WTC11 (cell line): ENCODE measurements around the gene MOB4. TPM values are rescaled to one million over a fixed set of nuclear protein-coding genes. Genes with fewer than 3 reads are reported as not detected.

Source experiments
- ATAC-seq: fragments of 200-7000 bp; cut with Tn5 transposase; 2 replicates; pipeline ENCODE4 v1.10.0; 2021; ENCODE audit warnings: mild to moderate bottlenecking, moderate library complexity
- CTCF ChIA-PET: fragments of 300-600 bp; sonication (Branson Sonifier 250); formaldehyde crosslinking; loops from one replicate; lab custom pipeline; 2021; ENCODE audit warnings: antibody characterized with exemption; lab: Charles Lee
- POLR2A ChIA-PET: fragments of 350-600 bp; sonication (Branson Sonifier 250); formaldehyde crosslinking; loops from one replicate; lab custom pipeline; 2021; ENCODE audit warnings: antibody characterized with exemption; lab: Charles Lee
- DNase-seq: peaks from one replicate; pipeline ENCODE4 v3.0.0; 2021; ENCODE audit warnings: low spot score
- H3K27ac Mint-ChIP-seq: 2 replicates; pipeline ENCODE4 v1.8.0; 2021; ENCODE audit warnings: mixed read lengths
- H3K27me3 Mint-ChIP-seq: 2 replicates; pipeline ENCODE4 v1.8.0; 2021; ENCODE audit warnings: low read depth, mild to moderate bottlenecking, moderate library complexity, mixed read lengths
- H3K36me3 Mint-ChIP-seq: 2 replicates; pipeline ENCODE4 v1.8.0; 2021; ENCODE audit warnings: mixed read lengths
- H3K4me1 Mint-ChIP-seq: 2 replicates; pipeline ENCODE4 v1.8.0; 2022; ENCODE audit warnings: mixed read lengths
- H3K4me3 Mint-ChIP-seq: 2 replicates; pipeline ENCODE4 v1.8.0; 2021; ENCODE audit warnings: mild to moderate bottlenecking, moderate library complexity, mixed read lengths
- H3K9me3 Mint-ChIP-seq: 2 replicates; pipeline ENCODE4 v1.8.0; 2021; ENCODE audit warnings: mixed read lengths
- ELF4 ChIP-seq: sonication (generic); formaldehyde crosslinking; IDR thresholded peaks from 2 replicates; pipeline ENCODE4 v1.8.1; 2022; ENCODE audit warnings: low read depth, mild to moderate bottlenecking, moderate library complexity, missing genetic modification reagents
- JUN ChIP-seq: sonication (generic); formaldehyde crosslinking; IDR thresholded peaks from 2 replicates; pipeline ENCODE4 v1.8.0; 2023; ENCODE audit warnings: mild to moderate bottlenecking, missing genetic modification reagents
- KAT7 ChIP-seq: sonication (generic); formaldehyde crosslinking; IDR thresholded peaks from 2 replicates; pipeline ENCODE4 v1.8.1; 2023; ENCODE audit warnings: missing genetic modification reagents, mild to moderate bottlenecking, borderline replicate concordance
- MYBL2 ChIP-seq: sonication (generic); formaldehyde crosslinking; IDR thresholded peaks from 2 replicates; pipeline ENCODE4 v1.8.1; 2023; ENCODE audit warnings: mild to moderate bottlenecking, moderate library complexity, missing genetic modification reagents
- NFATC4 ChIP-seq: fragments of 250-450 bp; sonication (Bioruptor Pico); IDR thresholded peaks from 2 replicates; pipeline ENCODE4 v1.9.0; 2021; ENCODE audit warnings: mild to moderate bottlenecking
- NR1H2 ChIP-seq: sonication (generic); formaldehyde crosslinking; IDR thresholded peaks from 2 replicates; pipeline ENCODE4 v1.9.0; 2021; ENCODE audit warnings: mild to moderate bottlenecking, moderate library complexity, missing genetic modification reagents
- SMAD3 ChIP-seq: sonication (generic); formaldehyde crosslinking; IDR thresholded peaks from 2 replicates; pipeline ENCODE4 v1.8.0; 2022; ENCODE audit warnings: missing genetic modification reagents, mild to moderate bottlenecking, borderline replicate concordance
- TEAD1 ChIP-seq: sonication (generic); formaldehyde crosslinking; IDR thresholded peaks from 2 replicates; pipeline ENCODE4 v1.8.0; 2022; ENCODE audit warnings: mild to moderate bottlenecking, missing genetic modification reagents
- ZNF138 ChIP-seq: sonication (generic); formaldehyde crosslinking; conservative IDR thresholded peaks from 2 replicates; pipeline ENCODE4 v1.8.1; 2022; ENCODE audit warnings: mild to moderate bottlenecking, moderate library complexity, missing genetic modification reagents
- ZNF317 ChIP-seq: sonication (generic); formaldehyde crosslinking; IDR thresholded peaks from 2 replicates; pipeline ENCODE4 v1.8.1; 2023; ENCODE audit warnings: low read depth, mild to moderate bottlenecking, moderate library complexity, missing genetic modification reagents, borderline replicate concordance
- ZNF396 ChIP-seq: fragments of 250-450 bp; sonication (Bioruptor Pico); IDR thresholded peaks from 2 replicates; pipeline ENCODE4 v1.8.0; 2021; ENCODE audit warnings: mild to moderate bottlenecking, moderate library complexity, borderline replicate concordance
- ZNF416 ChIP-seq: fragments of 250-450 bp; sonication (Bioruptor Pico); IDR thresholded peaks from 2 replicates; pipeline ENCODE4 v1.9.0; 2021; ENCODE audit warnings: mild to moderate bottlenecking, inconsistent platforms
- total RNA-seq: library from RNA; stranded (reverse); gene quantifications from 3 replicates; pipeline ENCODE4 v1.2.3, GENCODE V29; 2021
- TF ChIP-seq, protein P1 (sequence below): fragments of 250-450 bp; sonication (Bioruptor Pico); IDR thresholded peaks from 2 replicates; pipeline ENCODE4 v1.9.0; 2021; ENCODE audit warnings: mild to moderate bottlenecking, borderline replicate concordance
- TF ChIP-seq, protein P2 (sequence below): sonication (generic); formaldehyde crosslinking; IDR thresholded peaks from 2 replicates; pipeline ENCODE4 v1.8.0; 2023; ENCODE audit warnings: missing genetic modification reagents
- TF ChIP-seq, protein P3 (sequence below): fragments of 250-450 bp; sonication (Bioruptor Pico); IDR thresholded peaks from 2 replicates; pipeline ENCODE4 v1.9.0; 2021; ENCODE audit warnings: moderate library complexity, mild to moderate bottlenecking, inconsistent platforms, borderline replicate concordance
- TF ChIP-seq, protein P4 (sequence below): fragments of 200-600 bp; IDR thresholded peaks from 2 replicates; pipeline ENCODE4 v1.8.0; 2022; ENCODE audit warnings: antibody characterized with exemption
- TF ChIP-seq, protein P5 (sequence below): fragments of 250-450 bp; sonication (Bioruptor Pico); IDR thresholded peaks from 2 replicates; pipeline ENCODE4 v2.1.2; 2022; ENCODE audit warnings: mild to moderate bottlenecking, moderate library complexity
- TF ChIP-seq, protein P6 (sequence below): sonication (generic); formaldehyde crosslinking; IDR thresholded peaks from 2 replicates; pipeline ENCODE4 v1.8.1; 2023; ENCODE audit warnings: mild to moderate bottlenecking, moderate library complexity, missing genetic modification reagents
- TF ChIP-seq, protein P7 (sequence below): sonication (generic); formaldehyde crosslinking; IDR thresholded peaks from 2 replicates; pipeline ENCODE4 v1.8.1; 2022; ENCODE audit warnings: mild to moderate bottlenecking, moderate library complexity, missing genetic modification reagents

MOB4 gene
- total RNA-seq, 1 experiment from 2014 or later = 47.8 TPM

DNA sequence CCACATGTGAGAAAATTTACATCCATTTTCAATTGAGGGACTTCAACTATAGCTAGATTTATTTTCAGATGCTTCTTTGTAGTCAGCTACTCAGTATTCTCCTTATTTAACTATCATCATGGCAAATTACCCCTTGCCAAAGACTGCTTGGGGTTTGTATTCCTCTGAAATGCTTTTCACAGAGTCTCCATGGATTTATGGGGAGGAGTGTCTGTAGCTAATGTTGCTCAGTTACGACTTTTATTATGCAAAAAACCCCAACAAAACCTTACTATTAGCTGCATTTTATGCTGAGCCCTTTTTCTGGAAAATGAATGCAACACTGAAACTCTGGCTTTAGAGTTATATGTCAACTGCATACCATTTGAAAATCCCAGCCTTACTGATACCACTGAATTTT is 80.9 kb downstream of the MOB4 start (continued):
- TF ChIP-seq, protein P1, sequence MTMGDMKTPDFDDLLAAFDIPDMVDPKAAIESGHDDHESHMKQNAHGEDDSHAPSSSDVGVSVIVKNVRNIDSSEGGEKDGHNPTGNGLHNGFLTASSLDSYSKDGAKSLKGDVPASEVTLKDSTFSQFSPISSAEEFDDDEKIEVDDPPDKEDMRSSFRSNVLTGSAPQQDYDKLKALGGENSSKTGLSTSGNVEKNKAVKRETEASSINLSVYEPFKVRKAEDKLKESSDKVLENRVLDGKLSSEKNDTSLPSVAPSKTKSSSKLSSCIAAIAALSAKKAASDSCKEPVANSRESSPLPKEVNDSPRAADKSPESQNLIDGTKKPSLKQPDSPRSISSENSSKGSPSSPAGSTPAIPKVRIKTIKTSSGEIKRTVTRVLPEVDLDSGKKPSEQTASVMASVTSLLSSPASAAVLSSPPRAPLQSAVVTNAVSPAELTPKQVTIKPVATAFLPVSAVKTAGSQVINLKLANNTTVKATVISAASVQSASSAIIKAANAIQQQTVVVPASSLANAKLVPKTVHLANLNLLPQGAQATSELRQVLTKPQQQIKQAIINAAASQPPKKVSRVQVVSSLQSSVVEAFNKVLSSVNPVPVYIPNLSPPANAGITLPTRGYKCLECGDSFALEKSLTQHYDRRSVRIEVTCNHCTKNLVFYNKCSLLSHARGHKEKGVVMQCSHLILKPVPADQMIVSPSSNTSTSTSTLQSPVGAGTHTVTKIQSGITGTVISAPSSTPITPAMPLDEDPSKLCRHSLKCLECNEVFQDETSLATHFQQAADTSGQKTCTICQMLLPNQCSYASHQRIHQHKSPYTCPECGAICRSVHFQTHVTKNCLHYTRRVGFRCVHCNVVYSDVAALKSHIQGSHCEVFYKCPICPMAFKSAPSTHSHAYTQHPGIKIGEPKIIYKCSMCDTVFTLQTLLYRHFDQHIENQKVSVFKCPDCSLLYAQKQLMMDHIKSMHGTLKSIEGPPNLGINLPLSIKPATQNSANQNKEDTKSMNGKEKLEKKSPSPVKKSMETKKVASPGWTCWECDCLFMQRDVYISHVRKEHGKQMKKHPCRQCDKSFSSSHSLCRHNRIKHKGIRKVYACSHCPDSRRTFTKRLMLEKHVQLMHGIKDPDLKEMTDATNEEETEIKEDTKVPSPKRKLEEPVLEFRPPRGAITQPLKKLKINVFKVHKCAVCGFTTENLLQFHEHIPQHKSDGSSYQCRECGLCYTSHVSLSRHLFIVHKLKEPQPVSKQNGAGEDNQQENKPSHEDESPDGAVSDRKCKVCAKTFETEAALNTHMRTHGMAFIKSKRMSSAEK (CRISPR knock-in tag) = no peak
- TF ChIP-seq ELF4 (no peak), ZNF416 (CRISPR knock-in tag) (no peak), MYBL2 (CRISPR knock-in tag) (no peak)
- TF ChIP-seq, all 79 proteins: peak for 0

DNA sequence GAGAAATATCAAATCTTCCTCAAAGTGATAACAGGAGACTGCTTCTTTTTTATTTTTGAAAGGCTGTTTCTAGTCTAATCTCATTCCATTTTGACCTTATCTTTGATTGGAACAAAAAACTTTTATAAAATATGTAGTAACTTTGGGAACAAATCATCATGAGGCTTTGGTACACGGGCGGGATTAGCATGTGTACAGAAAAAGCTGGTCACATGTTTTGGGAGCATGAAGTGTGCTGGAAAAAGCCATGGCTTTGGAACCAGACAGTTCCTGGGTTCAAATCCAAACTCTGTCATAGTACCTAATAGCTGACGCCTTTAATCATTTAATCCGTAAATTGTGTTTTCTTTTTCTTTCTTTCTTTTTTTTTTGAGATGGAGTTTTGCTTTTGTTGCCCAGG is 81.3 kb downstream of the MOB4 start:
- peaks cover 12% of the 10 kb centered on the region for H3K9me3 Mint-ChIP-seq
- ATAC-seq (no peak), DNase-seq (no peak)
- no peak overlapping the region for H3K4me3 Mint-ChIP-seq
- H3K4me1 Mint-ChIP-seq = peaks cover 59% of the 10 kb centered on the region
- peaks cover 53% of the 10 kb centered on the region for H3K36me3 Mint-ChIP-seq
- H3K27ac Mint-ChIP-seq = peak overlapping the region; percentile 35
- CTCF ChIA-PET = no interaction called here
- H3K27me3 Mint-ChIP-seq = no peaks in the 10 kb centered on the region
- POLR2A ChIA-PET = interaction anchor here (0.6 kb wide), 1 partner anchor 21 kb away, joined by 3 read pairs; no protein-coding TSS in a partner anchor
- no peak for TF ChIP-seq SMAD3 (CRISPR knock-in tag)
- TF ChIP-seq, protein P2, sequence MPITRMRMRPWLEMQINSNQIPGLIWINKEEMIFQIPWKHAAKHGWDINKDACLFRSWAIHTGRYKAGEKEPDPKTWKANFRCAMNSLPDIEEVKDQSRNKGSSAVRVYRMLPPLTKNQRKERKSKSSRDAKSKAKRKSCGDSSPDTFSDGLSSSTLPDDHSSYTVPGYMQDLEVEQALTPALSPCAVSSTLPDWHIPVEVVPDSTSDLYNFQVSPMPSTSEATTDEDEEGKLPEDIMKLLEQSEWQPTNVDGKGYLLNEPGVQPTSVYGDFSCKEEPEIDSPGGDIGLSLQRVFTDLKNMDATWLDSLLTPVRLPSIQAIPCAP (CRISPR knock-in tag) = no peak
- no peak for TF ChIP-seq JUN
- no peak for TF ChIP-seq ZNF317 (CRISPR knock-in tag)
- TF ChIP-seq, protein P3, sequence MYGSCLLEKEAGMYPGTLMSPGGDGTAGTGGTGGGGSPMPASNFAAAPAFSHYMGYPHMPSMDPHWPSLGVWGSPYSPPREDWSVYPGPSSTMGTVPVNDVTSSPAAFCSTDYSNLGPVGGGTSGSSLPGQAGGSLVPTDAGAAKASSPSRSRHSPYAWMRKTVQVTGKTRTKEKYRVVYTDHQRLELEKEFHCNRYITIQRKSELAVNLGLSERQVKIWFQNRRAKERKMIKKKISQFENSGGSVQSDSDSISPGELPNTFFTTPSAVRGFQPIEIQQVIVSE = no peak
- TF ChIP-seq ZNF396 (CRISPR knock-in tag) = no peak
- no peak for TF ChIP-seq NR1H2 (CRISPR knock-in tag)
- TF ChIP-seq, protein P4, sequence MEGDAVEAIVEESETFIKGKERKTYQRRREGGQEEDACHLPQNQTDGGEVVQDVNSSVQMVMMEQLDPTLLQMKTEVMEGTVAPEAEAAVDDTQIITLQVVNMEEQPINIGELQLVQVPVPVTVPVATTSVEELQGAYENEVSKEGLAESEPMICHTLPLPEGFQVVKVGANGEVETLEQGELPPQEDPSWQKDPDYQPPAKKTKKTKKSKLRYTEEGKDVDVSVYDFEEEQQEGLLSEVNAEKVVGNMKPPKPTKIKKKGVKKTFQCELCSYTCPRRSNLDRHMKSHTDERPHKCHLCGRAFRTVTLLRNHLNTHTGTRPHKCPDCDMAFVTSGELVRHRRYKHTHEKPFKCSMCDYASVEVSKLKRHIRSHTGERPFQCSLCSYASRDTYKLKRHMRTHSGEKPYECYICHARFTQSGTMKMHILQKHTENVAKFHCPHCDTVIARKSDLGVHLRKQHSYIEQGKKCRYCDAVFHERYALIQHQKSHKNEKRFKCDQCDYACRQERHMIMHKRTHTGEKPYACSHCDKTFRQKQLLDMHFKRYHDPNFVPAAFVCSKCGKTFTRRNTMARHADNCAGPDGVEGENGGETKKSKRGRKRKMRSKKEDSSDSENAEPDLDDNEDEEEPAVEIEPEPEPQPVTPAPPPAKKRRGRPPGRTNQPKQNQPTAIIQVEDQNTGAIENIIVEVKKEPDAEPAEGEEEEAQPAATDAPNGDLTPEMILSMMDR = no peak
- TF ChIP-seq, protein P5, sequence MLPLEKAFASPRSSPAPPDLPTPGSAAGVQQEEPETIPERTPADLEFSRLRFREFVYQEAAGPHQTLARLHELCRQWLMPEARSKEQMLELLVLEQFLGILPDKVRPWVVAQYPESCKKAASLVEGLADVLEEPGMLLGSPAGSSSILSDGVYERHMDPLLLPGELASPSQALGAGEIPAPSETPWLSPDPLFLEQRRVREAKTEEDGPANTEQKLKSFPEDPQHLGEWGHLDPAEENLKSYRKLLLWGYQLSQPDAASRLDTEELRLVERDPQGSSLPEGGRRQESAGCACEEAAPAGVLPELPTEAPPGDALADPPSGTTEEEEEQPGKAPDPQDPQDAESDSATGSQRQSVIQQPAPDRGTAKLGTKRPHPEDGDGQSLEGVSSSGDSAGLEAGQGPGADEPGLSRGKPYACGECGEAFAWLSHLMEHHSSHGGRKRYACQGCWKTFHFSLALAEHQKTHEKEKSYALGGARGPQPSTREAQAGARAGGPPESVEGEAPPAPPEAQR (CRISPR knock-in tag) = no peak
- no peak for TF ChIP-seq ZNF138
- TF ChIP-seq, protein P6, sequence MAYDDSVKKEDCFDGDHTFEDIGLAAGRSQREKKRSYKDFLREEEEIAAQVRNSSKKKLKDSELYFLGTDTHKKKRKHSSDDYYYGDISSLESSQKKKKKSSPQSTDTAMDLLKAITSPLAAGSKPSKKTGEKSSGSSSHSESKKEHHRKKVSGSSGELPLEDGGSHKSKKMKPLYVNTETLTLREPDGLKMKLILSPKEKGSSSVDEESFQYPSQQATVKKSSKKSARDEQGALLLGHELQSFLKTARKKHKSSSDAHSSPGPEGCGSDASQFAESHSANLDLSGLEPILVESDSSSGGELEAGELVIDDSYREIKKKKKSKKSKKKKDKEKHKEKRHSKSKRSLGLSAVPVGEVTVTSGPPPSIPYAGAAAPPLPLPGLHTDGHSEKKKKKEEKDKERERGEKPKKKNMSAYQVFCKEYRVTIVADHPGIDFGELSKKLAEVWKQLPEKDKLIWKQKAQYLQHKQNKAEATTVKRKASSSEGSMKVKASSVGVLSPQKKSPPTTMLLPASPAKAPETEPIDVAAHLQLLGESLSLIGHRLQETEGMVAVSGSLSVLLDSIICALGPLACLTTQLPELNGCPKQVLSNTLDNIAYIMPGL (CRISPR knock-in tag) = no peak
- no peak for TF ChIP-seq KAT7
- TF ChIP-seq, protein P7, sequence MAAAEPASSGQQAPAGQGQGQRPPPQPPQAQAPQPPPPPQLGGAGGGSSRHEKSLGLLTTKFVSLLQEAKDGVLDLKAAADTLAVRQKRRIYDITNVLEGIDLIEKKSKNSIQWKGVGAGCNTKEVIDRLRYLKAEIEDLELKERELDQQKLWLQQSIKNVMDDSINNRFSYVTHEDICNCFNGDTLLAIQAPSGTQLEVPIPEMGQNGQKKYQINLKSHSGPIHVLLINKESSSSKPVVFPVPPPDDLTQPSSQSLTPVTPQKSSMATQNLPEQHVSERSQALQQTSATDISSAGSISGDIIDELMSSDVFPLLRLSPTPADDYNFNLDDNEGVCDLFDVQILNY (CRISPR knock-in tag) = no peak
- TF ChIP-seq TEAD1 (CRISPR knock-in tag) = no peak
- TF ChIP-seq NFATC4 (CRISPR knock-in tag) = no peak
